Mesenchymal stem cell (in vitro differentiated cells and primary cell): ENCODE measurements around the gene CAMK2D.

Experiments used
- DNase-seq: peaks from one replicate; pipeline ENCODE4 v3.0.0-alpha.2; 2013
- H2AFZ ChIP-seq: one replicate; pipeline ENCODE4 v1.6.1; 2013; ENCODE audit warnings: low read depth, mild to moderate bottlenecking, control low read depth, inconsistent platforms, low read length, moderate library complexity
- H2AK5ac ChIP-seq: 2 replicates; pipeline ENCODE4 v1.6.1; 2013; ENCODE audit warnings: low read length, moderate library complexity, mild to moderate bottlenecking, inconsistent platforms; ENCODE audit not compliant: severe bottlenecking
- H2BK120ac ChIP-seq: one replicate; pipeline ENCODE4 v1.6.1; 2013; ENCODE audit warnings: low read depth, mild to moderate bottlenecking, inconsistent platforms, low read length, moderate library complexity
- H2BK12ac ChIP-seq, 2 experiments: one replicate each; pipeline ENCODE4 v1.6.1; 2013; ENCODE audit warnings: inconsistent platforms in 2 of 2, low read length in 2 of 2, mild to moderate bottlenecking in 2 of 2, moderate library complexity in 2 of 2, control low read depth in 1 of 2
- H2BK15ac ChIP-seq: one replicate; pipeline ENCODE4 v1.6.1; 2013; ENCODE audit warnings: mild to moderate bottlenecking, low read depth, inconsistent platforms; ENCODE audit not compliant: poor library complexity, severe bottlenecking
- H2BK5ac ChIP-seq: 2 replicates; pipeline ENCODE4 v1.6.1; 2013; ENCODE audit warnings: low read depth, mild to moderate bottlenecking, low read length, control low read depth, inconsistent platforms; ENCODE audit not compliant: poor library complexity, severe bottlenecking
- H3K14ac ChIP-seq, 2 experiments: one replicate each; pipeline ENCODE4 v1.6.1; 2013; ENCODE audit warnings: inconsistent platforms in 2 of 2, low read length in 2 of 2, control low read depth in 1 of 2, mild to moderate bottlenecking in 1 of 2, moderate library complexity in 1 of 2
- H3K18ac ChIP-seq, 2 experiments: one replicate each; pipeline ENCODE4 v1.6.1; 2013; ENCODE audit warnings: inconsistent platforms in 2 of 2, low read length in 2 of 2, control low read depth in 1 of 2, low read depth in 1 of 2, mild to moderate bottlenecking in 1 of 2
- H3K23ac ChIP-seq, 2 experiments: one replicate each; pipeline ENCODE4 v1.6.1; 2013; ENCODE audit warnings: inconsistent platforms in 2 of 2, low read length in 2 of 2, mild to moderate bottlenecking in 2 of 2, moderate library complexity in 2 of 2, control low read depth in 1 of 2
- H3K27ac ChIP-seq: 2 replicates; pipeline ENCODE4 v1.5.1; 2013; ENCODE audit warnings: mild to moderate bottlenecking, moderate library complexity, low read length, control low read depth, inconsistent platforms; ENCODE audit not compliant: poor library complexity, severe bottlenecking
- H3K27me3 ChIP-seq, 2 experiments: 2 replicates each; pipeline versions ENCODE4 v1.6.1 to v1.7.0; 2013; ENCODE audit warnings: low read length in 2 of 2, mild to moderate bottlenecking in 2 of 2, moderate library complexity in 2 of 2, control low read depth in 1 of 2, inconsistent platforms in 1 of 2; ENCODE audit not compliant: control insufficient read depth in 1 of 2, insufficient read depth in 1 of 2
- H3K36me3 ChIP-seq, 2 experiments: 2 replicates each; pipeline versions ENCODE4 v1.6.1 to v1.7.0; 2013; ENCODE audit warnings: low read length in 2 of 2, control low read depth in 1 of 2, inconsistent platforms in 1 of 2, low read depth in 1 of 2, mild to moderate bottlenecking in 1 of 2; ENCODE audit not compliant: insufficient read depth in 2 of 2, control insufficient read depth in 1 of 2
- H3K4ac ChIP-seq, 2 experiments: one replicate each; pipeline ENCODE4 v1.6.1; 2013; ENCODE audit warnings: inconsistent platforms in 2 of 2, low read length in 2 of 2, mild to moderate bottlenecking in 2 of 2, moderate library complexity in 2 of 2, control low read depth in 1 of 2, low read depth in 1 of 2
- H3K4me1 ChIP-seq: 2 replicates; pipeline ENCODE4 v1.6.1; 2013; ENCODE audit warnings: low read depth, low read length, control low read depth; ENCODE audit not compliant: control insufficient read depth, insufficient read depth
- H3K4me2 ChIP-seq: 2 replicates; pipeline ENCODE4 v1.6.1; 2013; ENCODE audit warnings: low read length, mild to moderate bottlenecking, inconsistent platforms; ENCODE audit not compliant: poor library complexity, severe bottlenecking
- H3K4me3 ChIP-seq, 2 experiments: 2 replicates each; pipeline versions ENCODE4 v1.5.1 to v1.7.0; 2013; ENCODE audit warnings: low read length in 2 of 2, mild to moderate bottlenecking in 2 of 2, control low read depth in 1 of 2, low read depth in 1 of 2; ENCODE audit not compliant: insufficient read depth in 1 of 2
- H3K79me1 ChIP-seq: replicated peaks from 2 replicates; pipeline ENCODE4 v1.6.1; 2013; ENCODE audit warnings: mild to moderate bottlenecking, control low read depth, low read length, inconsistent platforms; ENCODE audit not compliant: poor library complexity, severe bottlenecking
- H3K9ac ChIP-seq: 2 replicates; pipeline ENCODE4 v1.7.0; 2013; ENCODE audit warnings: mild to moderate bottlenecking, low read length, moderate library complexity
- H3K9me3 ChIP-seq: 2 replicates; pipeline ENCODE4 v1.7.0; 2013; ENCODE audit warnings: mild to moderate bottlenecking, low read length; ENCODE audit not compliant: control insufficient read depth
- H4K8ac ChIP-seq: one replicate; pipeline ENCODE4 v1.6.1; 2013; ENCODE audit warnings: inconsistent platforms, mild to moderate bottlenecking, low read length, moderate library complexity
- H4K91ac ChIP-seq: one replicate; pipeline ENCODE4 v1.6.1; 2013; ENCODE audit warnings: mild to moderate bottlenecking, low read length, inconsistent platforms
- WGBS: methylation state at CpG from one replicate; pipeline ENCODE4 v1.1.7; 2013; ENCODE audit warnings: mixed read lengths; 5-methylcytosine and 5-hydroxymethylcytosine counted together

Gene CAMK2D

GRCh38 chr4:113496698-113497097, 264.8 kb downstream of the CAMK2D start:
- H3K4ac ChIP-seq = no peak overlapping the region
- no peak overlapping the region for H3K9ac ChIP-seq
- H2BK120ac ChIP-seq = no peak overlapping the region
- no peak overlapping the region for H3K23ac ChIP-seq
- no peak overlapping the region for H3K27ac ChIP-seq
- H2BK12ac ChIP-seq = no peak overlapping the region
- 96% methylated on average over 2 of the region's 2 CpGs for WGBS
- H3K18ac ChIP-seq = no peak overlapping the region
- no peaks in the 10 kb centered on the region for H3K4me1 ChIP-seq
- no peak overlapping the region for H3K4me2 ChIP-seq
- peaks cover 11% of the 10 kb centered on the region for H3K9me3 ChIP-seq
- H3K36me3 ChIP-seq = peaks cover 8 to 72% of the 10 kb centered on the region in 2 experiments
- H3K14ac ChIP-seq = no peak overlapping the region
- no peak overlapping the region for H4K8ac ChIP-seq
- H2AK5ac ChIP-seq = no peak overlapping the region
- no peak overlapping the region for H3K4me3 ChIP-seq
- no peaks in the 10 kb centered on the region for H3K79me1 ChIP-seq
- no peaks in the 10 kb centered on the region for H3K27me3 ChIP-seq
- DNase-seq = no peak
- H2AFZ ChIP-seq = no peak overlapping the region
- no peak overlapping the region for H2BK5ac ChIP-seq
- no peak overlapping the region for H2BK15ac ChIP-seq
- no peak overlapping the region for H4K91ac ChIP-seq

- Histone ChIP-seq H3K18ac (no peak overlapping the region), H3K27ac (no peak overlapping the region), H2AFZ (no peak overlapping the region), H2BK5ac (no peak overlapping the region), H3K9me3 (peaks cover 11% of the 10 kb centered on the region), H3K9ac (no peak overlapping the region), H3K79me1 (no peaks in the 10 kb centered on the region), H4K8ac (no peak overlapping the region), H2BK12ac (no peak overlapping the region), H2BK120ac (no peak overlapping the region), H3K23ac (no peak overlapping the region), H4K91ac (no peak overlapping the region), H3K27me3 (no peaks in the 10 kb centered on the region), H2BK15ac (no peak overlapping the region), H3K4me3 (no peak overlapping the region), H3K4me1 (no peaks in the 10 kb centered on the region), H3K4ac (no peak overlapping the region), H3K14ac (peak overlapping the region in 1 of 2 experiments; percentile 20), H3K4me2 (no peak overlapping the region), H3K36me3 (peaks cover 8 to 64% of the 10 kb centered on the region in 2 experiments), H2AK5ac (no peak overlapping the region)
- WGBS = 95% methylated on average over 5 of the region's 6 CpGs
- no peak for DNase-seq
These were observed 265.7 kb downstream of the CAMK2D start for GRCh38 chr4:113495790-113496189.

GRCh38 chr4:113483131-113483530, 278.4 kb downstream of the CAMK2D start:
- no peak overlapping the region for H2AFZ ChIP-seq
- H4K8ac ChIP-seq = no peak overlapping the region
- no peak for DNase-seq
- no peaks in the 10 kb centered on the region for H3K27me3 ChIP-seq
- H2BK15ac ChIP-seq = no peak overlapping the region
- H2BK12ac ChIP-seq = no peak overlapping the region
- no peak overlapping the region for H3K4ac ChIP-seq
- H2BK120ac ChIP-seq = no peak overlapping the region
- peaks cover 9% of the 10 kb centered on the region for H3K9me3 ChIP-seq
- no peak overlapping the region for H3K4me3 ChIP-seq
- H3K23ac ChIP-seq = no peak overlapping the region
- peaks cover 3 to 88% of the 10 kb centered on the region in 2 experiments for H3K36me3 ChIP-seq
- H3K79me1 ChIP-seq = no peaks in the 10 kb centered on the region
- no peak overlapping the region for H4K91ac ChIP-seq
- H3K14ac ChIP-seq = no peak overlapping the region
- H2BK5ac ChIP-seq = no peak overlapping the region
- no peak overlapping the region for H3K4me2 ChIP-seq
- no peak overlapping the region for H3K18ac ChIP-seq
- H3K4me1 ChIP-seq = no peaks in the 10 kb centered on the region
- 98% methylated on average over 6 of the region's 6 CpGs for WGBS
- H2AK5ac ChIP-seq = no peak overlapping the region
- H3K27ac ChIP-seq = no peak overlapping the region
- H3K9ac ChIP-seq = no peak overlapping the region

GRCh38 chr4:113482325-113482724, 279.2 kb downstream of the CAMK2D start:
- no peak overlapping the region for H3K4me2 ChIP-seq
- H3K23ac ChIP-seq = no peak overlapping the region
- no peaks in the 10 kb centered on the region for H3K27me3 ChIP-seq
- H2BK5ac ChIP-seq = no peak overlapping the region
- H2BK120ac ChIP-seq = no peak overlapping the region
- no peak for DNase-seq
- no peak overlapping the region for H4K91ac ChIP-seq
- no peak overlapping the region for H2AK5ac ChIP-seq
- no peak overlapping the region for H4K8ac ChIP-seq
- no peak overlapping the region for H2BK12ac ChIP-seq
- no peak overlapping the region for H3K4ac ChIP-seq
- no peaks in the 10 kb centered on the region for H3K4me1 ChIP-seq
- H3K14ac ChIP-seq = no peak overlapping the region
- H3K4me3 ChIP-seq = no peak overlapping the region
- peaks cover 16% of the 10 kb centered on the region for H3K9me3 ChIP-seq
- no peak overlapping the region for H3K9ac ChIP-seq
- H2BK15ac ChIP-seq = no peak overlapping the region
- H2AFZ ChIP-seq = no peak overlapping the region
- peaks cover 5 to 95% of the 10 kb centered on the region in 2 experiments for H3K36me3 ChIP-seq
- H3K18ac ChIP-seq = no peak overlapping the region
- no peaks in the 10 kb centered on the region for H3K79me1 ChIP-seq
- H3K27ac ChIP-seq = no peak overlapping the region
